Right lobe of liver (tissue), 6 donors: ENCODE results near the gene ALKBH3. TPM values are rescaled to one million over a fixed set of nuclear protein-coding genes. Genes with fewer than 3 reads are reported as not detected.

Experiments
- ATAC-seq, 4 donors: fragments of 200-7000 bp; cut with Tn5 transposase; one replicate each; pipeline ENCODE4 v1.9.1; 2020; ENCODE audit warnings: mild to moderate bottlenecking in 4 of 4, moderate library complexity in 4 of 4
- DNase-seq, 3 donors: peaks; one replicate each; pipeline ENCODE4 v3.0.0-alpha.2; 2020
- H3K27ac ChIP-seq, 3 donors: fragments of 200-600 bp; one replicate each; pipeline ENCODE4 v1.8.0; 2022
- H3K27me3 ChIP-seq, 2 donors: fragments of 200-600 bp; one replicate each; pipeline ENCODE4 v1.8.0; 2022
- H3K36me3 ChIP-seq, 4 donors: fragments of 200-600 bp; sonication (generic) in 1 of 4; one replicate each; pipeline versions ENCODE4 v1.5.1 to v1.8.0; 2017 to 2022; ENCODE audit warnings: control low read depth in 1 of 4
- H3K4me1 ChIP-seq, 4 donors: fragments of 200-600 bp; sonication (generic) in 1 of 4; one replicate each; pipeline versions ENCODE4 v1.5.1 to v1.8.0; 2017 to 2022; ENCODE audit warnings: control low read depth in 1 of 4
- H3K4me3 ChIP-seq, 3 donors: fragments of 200-600 bp; one replicate each; pipeline ENCODE4 v1.8.0; 2022
- H3K9me3 ChIP-seq, 4 donors: fragments of 200-600 bp; sonication (generic) in 1 of 4; one replicate each; pipeline versions ENCODE4 v1.5.1 to v1.8.0; 2017 to 2022; ENCODE audit warnings: control low read depth in 1 of 4
- CTCF ChIP-seq, 4 donors: fragments of 200-600 bp in 3 of 4; fragments of 450-650 bp in 1 of 4; IDR thresholded peaks; one replicate each; pipeline versions ENCODE4 v1.5.1 to v1.8.0; 2016 to 2022; ENCODE audit warnings: antibody characterized with exemption in 4 of 4, mild to moderate bottlenecking in 2 of 4
- POLR2A ChIP-seq: fragments of 450-650 bp; IDR thresholded peaks from one replicate; pipeline ENCODE4 v1.6.1; 2017; ENCODE audit warnings: antibody characterized with exemption, mild to moderate bottlenecking
- WGBS: methylation state at CpG from one replicate; pipeline ENCODE4 v1.1.6; 2018; ENCODE audit warnings: low coverage, low lambda C conversion rate; ENCODE audit not compliant: insufficient coverage; ENCODE audit errors: missing lambda C conversion rate; 5-methylcytosine and 5-hydroxymethylcytosine counted together
- intact Hi-C, 2 donors: fragments of 100-400 bp; cut with DNase I; formaldehyde crosslinking; loops; one replicate each; pipeline versions ENCODE4 v1.11.2 to v1.14.1; 2022
- total RNA-seq, 6 experiments: library from RNA; depleted of rRNA in 2 of 6; stranded (reverse); fragments of >200 nt in 2 of 6; fragmentation: NEBNext Ultra II Directional in 3 of 6; extraction: Animal tissue kit (Norgen Biotek cat#: 25700) in 3 of 6; gene quantifications; one replicate each; pipeline versions ENCODE4 v1.1.0 to v1.2.4, GENCODE V29; 2016 to 2023
- donor health status: DM: no; HTN: yes; CAD: no.
- donor health status: DM: no; HTN: no; CAD: no.
- donor health status: DM: no; HTN: no; CAD: no.
- donor health status: DM: no; HTN: yes; CAD: no.
- donor health status: DM: no; HTN: yes; CAD: no.

The ALKBH3 gene
- total RNA-seq, 6 experiments from 2014 or later, result 11.2 to 20.2 (median 17.0) TPM

GRCh38 chr11:43925932-43926505 lies 45.4 kb downstream of the ALKBH3 start:
- no peak overlapping the region for H3K4me3 ChIP-seq
- no peaks in the 10 kb centered on the region for H3K27me3 ChIP-seq
- H3K9me3 ChIP-seq, result no peaks in the 10 kb centered on the region
- intact Hi-C loops, result no loop called here
- DNase-seq (no peak), ATAC-seq (peak in 2 of 4 donors; percentile 37 to 47)
- H3K36me3 ChIP-seq, result no peaks in the 10 kb centered on the region
- TF ChIP-seq POLR2A (no peak), CTCF (IDR thresholded peaks at IDR 0.05) (no peak)
- peak overlapping the region in 1 of 3 donors; percentile 43 for H3K27ac ChIP-seq
- WGBS, result 35% methylated on average over 4 of the region's 12 CpGs
- peaks cover 0 to 17% (median 0%) of the 10 kb centered on the region in 4 donors for H3K4me1 ChIP-seq

DNA sequence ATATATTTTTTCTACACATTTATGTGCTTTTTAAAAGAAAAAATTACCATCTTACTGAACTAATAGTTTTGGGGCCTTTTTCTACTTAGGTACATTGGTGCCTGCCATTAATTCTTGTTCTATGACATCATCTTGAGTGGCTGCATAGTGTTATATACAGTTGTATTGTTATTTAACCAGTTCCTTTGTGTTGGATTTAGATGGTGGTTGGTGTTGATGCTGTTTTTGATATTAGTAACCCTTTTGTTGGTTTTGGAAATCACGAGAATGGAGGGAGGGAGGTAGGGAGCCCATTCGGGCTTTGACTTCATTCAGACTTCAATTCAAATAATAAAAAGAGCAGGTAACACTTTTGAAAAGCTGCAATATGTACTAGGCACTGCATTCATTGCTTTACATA lies 46.4 kb downstream of the ALKBH3 start:
- Histone ChIP-seq H3K27ac (no peak overlapping the region), H3K36me3 (no peaks in the 10 kb centered on the region), H3K4me3 (no peak overlapping the region), H3K9me3 (no peaks in the 10 kb centered on the region), H3K27me3 (no peaks in the 10 kb centered on the region), H3K4me1 (peaks cover 0 to 10% (median 0%) of the 10 kb centered on the region in 4 donors)
- DNase-seq (no peak), ATAC-seq (no peak)
- whole genome bisulfite sequencing, result 85% methylated on average over 2 of the region's 2 CpGs
- intact Hi-C loops, result no loop called here
- TF ChIP-seq POLR2A (no peak), CTCF (IDR thresholded peaks at IDR 0.05) (no peak)

- WGBS, result 60% methylated on average over 6 of the region's 13 CpGs
- H3K9me3 ChIP-seq, result no peaks in the 10 kb centered on the region
- no peak for DNase-seq
- no peaks in the 10 kb centered on the region for H3K36me3 ChIP-seq
- H3K27me3 ChIP-seq, result no peaks in the 10 kb centered on the region
- H3K4me3 ChIP-seq, result no peak overlapping the region
- ATAC-seq, result peak in 1 of 4 donors; percentile 11
- no peak overlapping the region for H3K27ac ChIP-seq
- intact Hi-C loops, result no loop called here
- peaks cover 0 to 3% (median 0%) of the 10 kb centered on the region in 4 donors for H3K4me1 ChIP-seq
- TF ChIP-seq CTCF (IDR thresholded peaks at IDR 0.05) (no peak), POLR2A (no peak)
Observed at GRCh38 chr11:43927925-43928707, 47.5 kb downstream of the ALKBH3 start.

GRCh38 chr11:43928721-43929120 lies 48.1 kb downstream of the ALKBH3 start:
- DNase-seq (no peak), ATAC-seq (no peak)
- Histone ChIP-seq H3K27me3 (no peaks in the 10 kb centered on the region), H3K4me3 (no peak overlapping the region), H3K9me3 (no peaks in the 10 kb centered on the region), H3K4me1 (no peaks in the 10 kb centered on the region), H3K36me3 (no peaks in the 10 kb centered on the region), H3K27ac (no peak overlapping the region)
- intact Hi-C loops, result no loop called here
- TF ChIP-seq POLR2A, result no peak
- TF ChIP-seq CTCF (IDR thresholded peaks at IDR 0.05), result no peak
- 90% methylated on average over 3 of the region's 4 CpGs for WGBS
